Myocyte (in vitro differentiated cells): Measurements from ENCODE around the gene DNAJC6. TPM values are rescaled to one million over a fixed set of nuclear protein-coding genes. Genes with fewer than 3 reads are reported as not detected.

Source experiments
- DNase-seq: peaks from one replicate; pipeline ENCODE4 v3.0.0-alpha.2; 2012; ENCODE audit warnings: low read depth
- total RNA-seq: library from RNA; depleted of rRNA; stranded (reverse); fragments of >200 nt; gene quantifications from 2 replicates; pipeline ENCODE4 v1.2.3, GENCODE V29; 2014

DNAJC6 gene
- total RNA-seq, 1 donor from 2014 or later: 3.0 TPM

DNA sequence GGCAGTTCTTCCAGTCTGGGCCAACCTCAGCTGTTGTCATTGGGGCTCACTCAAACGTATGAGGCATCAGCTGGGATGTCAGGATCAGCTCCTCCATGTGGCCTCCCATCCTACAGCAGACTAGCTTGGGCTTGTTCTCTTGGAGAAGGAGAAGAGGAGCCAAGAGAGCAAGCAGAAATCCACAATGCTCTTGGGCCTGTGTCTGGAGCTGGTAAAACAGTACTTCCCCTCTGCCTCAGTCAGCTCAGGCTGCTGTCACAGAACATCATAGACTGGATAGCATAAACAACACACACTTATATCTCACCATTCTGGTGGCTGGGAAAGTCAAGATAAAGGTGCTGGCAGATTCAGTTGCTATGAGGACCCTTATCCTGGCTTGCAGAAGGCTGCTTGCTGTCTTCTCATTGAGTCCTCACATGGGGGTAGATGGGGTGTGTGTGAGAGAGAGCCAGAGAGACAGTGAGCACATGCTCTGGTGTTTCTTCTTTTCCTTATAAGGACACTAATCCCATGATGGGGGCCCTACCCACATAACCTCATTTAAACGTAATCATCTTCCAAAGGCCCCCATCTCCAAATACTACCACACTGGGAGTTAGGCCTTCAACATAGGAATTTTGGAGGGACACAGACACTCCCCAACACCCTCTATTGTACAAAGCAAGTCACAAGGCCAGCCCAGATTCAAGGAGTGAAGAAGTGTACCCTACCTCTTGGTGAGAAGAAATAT lies 16.3 kb upstream of the DNAJC6 start:
- DNase-seq: no peak

- DNase-seq: no peak
These were observed 11.6 kb upstream of the DNAJC6 start for GRCh38 chr1:65297706-65298105.

GRCh38 chr1:65299328-65299727 lies 10.0 kb upstream of the DNAJC6 start:
- DNase-seq: no peak

DNA sequence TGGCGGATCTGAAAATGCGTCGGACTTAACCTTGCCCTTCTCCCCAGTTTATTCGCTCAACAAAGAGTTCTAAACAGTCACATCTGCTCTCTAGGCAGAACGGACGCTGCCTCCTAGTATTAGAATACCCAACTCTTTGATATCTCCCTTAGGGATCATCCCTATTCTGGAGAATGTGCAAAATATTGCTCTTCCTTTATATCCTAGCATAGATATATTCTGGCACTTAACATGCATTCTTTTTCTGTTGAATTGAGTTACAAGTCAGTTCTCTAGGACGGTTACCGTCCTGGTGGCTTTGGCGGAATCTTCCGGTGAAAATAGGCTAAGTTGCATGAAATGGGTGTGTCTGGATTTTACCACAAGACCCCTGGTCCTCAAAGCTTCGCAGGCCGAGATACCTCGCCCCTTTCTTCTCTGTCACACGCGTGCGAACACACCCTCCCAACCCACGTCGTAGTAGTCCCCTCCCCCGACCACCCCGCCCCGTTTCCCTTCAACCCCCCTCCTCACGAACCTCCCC lies 501 bp upstream of the DNAJC6 start:
- DNase-seq: no peak

DNA sequence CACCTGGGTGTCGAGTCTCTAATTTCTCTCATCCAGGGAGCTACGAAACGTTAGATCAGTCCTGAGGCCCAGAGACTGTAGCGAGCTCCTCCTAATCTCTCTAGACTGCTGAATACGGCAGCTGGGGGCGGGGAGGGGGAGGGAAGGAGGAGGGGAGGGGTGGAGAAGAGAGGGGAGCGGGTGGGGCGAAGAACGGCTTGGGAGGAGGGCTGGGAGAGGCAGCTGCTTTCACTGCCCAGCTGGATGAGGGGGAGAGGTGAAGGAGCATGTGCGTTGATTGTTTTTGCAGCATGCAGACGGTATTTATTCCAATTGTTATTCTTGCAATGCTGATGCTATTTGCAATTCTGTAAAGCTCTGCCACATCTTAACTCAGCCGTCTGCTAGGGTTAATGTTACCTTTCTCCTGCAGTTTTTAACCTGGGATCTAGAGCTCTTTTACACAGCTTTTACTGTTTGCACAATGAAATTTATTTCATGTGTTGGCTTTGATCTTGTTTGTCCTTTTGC lies 790 bp downstream of the DNAJC6 start:
- DNase-seq: peak; percentile 72

DNA sequence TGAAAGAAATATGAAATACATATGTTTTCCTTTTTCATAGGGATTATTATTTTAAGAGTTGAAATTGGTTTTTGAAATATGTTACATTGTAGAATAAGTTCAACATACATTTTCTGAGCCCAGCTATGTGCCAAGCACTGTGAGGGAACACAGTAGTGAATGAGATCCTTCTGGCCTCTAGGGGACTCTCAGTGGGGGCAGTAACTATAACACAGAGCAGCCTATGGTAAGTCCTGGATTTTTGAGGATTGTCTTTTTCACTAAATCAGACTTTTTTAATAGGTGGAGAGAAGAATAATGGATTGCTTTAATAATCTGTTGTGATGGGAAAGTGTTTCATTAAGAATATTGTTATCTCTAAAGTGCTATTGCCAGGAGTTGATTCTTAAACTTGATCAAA lies 2.4 kb downstream of the DNAJC6 start:
- DNase-seq: no peak

- no peak for DNase-seq
These were observed 6.9 kb downstream of the DNAJC6 start for GRCh38 chr1:65316233-65316632.

DNA sequence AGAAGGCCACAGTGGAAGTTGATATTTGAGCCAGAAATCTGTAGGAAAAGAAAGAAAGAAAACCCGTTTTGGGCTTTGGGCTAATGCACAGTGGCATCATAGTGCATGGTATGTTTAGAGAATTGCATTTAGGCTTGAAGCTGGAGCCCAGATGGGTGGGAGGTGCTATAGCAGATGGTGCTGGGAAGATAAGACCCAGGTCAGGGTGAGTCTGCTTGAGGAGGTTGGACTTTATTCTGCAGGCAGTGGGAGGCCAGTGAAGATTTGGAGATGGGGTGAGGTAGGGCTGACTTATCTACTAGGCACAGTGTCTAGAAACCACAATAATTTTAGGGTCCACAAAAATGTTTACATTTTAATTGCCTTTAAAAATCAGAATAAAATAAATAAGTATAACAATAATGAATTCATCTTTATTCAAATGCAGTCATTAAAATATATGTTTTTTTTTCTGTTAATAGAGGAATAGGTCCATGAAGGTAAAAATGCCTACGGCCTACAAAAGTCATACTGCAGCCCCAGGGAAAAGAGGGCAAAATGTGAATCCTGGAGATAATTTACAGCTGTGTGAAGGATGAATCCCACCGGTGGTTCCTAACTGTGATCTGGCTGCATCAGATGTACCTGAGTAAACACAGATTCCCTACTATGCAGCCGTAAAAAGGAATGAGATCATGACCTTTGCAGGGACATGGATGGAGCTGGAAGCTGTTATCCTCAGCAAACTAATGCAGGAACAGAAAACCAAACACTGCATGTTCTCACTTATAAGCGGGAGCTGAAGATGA lies 8.7 kb downstream of the DNAJC6 start:
- DNase-seq: no peak

GRCh38 chr1:65319141-65319540 lies 9.8 kb downstream of the DNAJC6 start:
- DNase-seq: no peak

DNA sequence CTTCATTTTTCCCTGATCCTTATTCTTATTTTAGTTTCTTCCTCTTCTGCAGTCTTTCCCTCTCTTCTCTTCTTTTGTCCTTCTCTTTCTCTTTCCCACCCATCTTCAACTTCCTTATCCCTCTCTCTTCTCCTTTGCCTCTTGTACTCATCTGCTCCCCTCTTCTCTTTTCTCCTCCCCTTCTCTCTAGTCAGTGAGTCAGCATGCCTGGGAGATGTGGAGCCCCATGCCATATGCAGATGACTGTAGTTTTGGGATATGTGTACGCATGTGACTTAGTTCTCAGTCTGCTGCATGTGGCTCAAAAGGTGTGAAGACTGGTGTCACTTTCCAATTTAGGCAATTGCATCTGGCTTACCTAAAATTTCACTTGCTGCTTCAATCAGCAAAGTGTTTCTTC lies 10.4 kb downstream of the DNAJC6 start:
- no peak for DNase-seq

DNA sequence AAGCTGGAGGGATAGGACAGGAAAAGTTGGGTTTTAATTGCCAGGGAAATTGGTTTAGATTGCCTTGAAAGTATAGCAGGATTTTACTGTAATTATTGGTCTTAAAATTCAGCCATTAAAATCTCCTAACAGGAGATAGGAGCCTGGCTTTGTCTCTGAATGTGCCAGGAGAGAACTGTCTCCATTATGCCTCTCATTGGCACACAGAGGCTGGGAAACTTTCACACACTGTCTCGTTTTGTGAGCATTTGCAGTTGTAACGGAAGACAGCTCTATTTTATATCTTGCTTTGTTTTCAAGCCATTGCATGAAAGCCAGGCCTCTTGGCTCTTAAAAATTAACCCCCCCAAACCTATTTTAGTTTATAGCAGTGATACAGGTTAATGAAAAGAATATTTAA lies 12.5 kb downstream of the DNAJC6 start:
- DNase-seq: no peak

GRCh38 chr1:65323246-65323645 lies 13.9 kb downstream of the DNAJC6 start:
- no peak for DNase-seq

DNA sequence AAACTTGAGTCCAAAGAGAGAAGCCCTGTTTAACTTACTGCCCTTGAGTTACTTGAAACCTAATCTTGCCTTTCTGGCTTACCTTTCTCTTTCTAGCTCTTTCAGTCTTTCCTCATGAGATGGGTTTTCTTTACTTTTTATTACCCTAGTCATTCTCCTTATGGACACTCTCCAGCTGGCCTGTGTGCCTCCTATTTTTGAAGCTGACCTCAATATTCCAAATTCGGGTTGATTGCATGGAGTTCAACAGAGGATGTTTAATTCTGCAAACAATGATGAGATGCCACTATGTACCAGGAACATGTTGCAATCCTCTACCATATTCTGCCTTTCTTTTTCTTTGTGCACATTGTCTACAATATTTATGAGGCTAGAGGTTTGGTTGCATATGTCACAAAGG lies 20.7 kb downstream of the DNAJC6 start:
- no peak for DNase-seq

DNA sequence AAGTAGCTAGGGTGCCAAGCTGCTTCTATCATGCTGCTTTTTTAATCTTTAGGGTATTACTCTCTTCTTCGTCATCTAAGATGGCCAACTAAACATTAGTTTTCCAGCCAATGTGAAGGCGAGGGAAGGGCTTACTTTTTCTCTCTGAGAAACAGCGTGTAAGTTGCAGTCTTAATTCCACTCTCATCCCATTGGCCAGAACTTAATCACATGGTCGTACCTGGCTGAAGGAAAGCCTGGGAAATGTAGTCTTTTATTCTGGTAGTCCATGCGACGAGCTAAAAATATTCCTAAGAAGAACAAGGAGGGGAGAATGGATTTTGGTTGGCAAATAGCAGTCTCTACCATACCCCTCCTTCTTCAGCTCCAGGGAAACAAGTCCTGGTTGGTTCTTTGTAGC lies 21.5 kb downstream of the DNAJC6 start:
- no peak for DNase-seq

- DNase-seq: no peak
These were observed 23.5 kb downstream of the DNAJC6 start for GRCh38 chr1:65332821-65333220.

GRCh38 chr1:65334081-65334480 lies 24.7 kb downstream of the DNAJC6 start:
- no peak for DNase-seq

- DNase-seq: no peak
These were observed 30.6 kb downstream of the DNAJC6 start for GRCh38 chr1:65339866-65340468.

DNA sequence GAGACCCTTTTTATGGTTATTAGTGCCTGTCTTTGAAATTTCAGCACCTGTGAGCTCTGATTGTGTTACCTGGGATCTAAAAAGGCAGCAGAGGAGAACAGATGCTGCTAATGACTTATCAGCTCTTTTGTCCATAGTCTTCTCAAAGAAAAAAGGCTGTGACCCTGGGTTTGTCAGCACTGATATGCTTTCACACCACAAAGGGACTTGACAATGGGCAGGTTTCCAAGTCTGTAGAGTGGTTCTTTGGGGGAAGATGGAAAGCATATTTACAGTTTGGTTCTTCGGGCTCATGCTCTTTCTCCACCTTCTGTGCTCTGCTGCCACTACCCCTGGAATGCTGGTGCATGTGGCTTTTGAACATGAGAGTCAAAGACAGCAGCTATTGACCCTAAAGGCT lies 32.0 kb downstream of the DNAJC6 start:
- DNase-seq: no peak

- DNase-seq: no peak
These were observed 33.9 kb downstream of the DNAJC6 start for GRCh38 chr1:65343286-65343685.

GRCh38 chr1:65344171-65344814 lies 35.0 kb downstream of the DNAJC6 start:
- no peak for DNase-seq

DNA sequence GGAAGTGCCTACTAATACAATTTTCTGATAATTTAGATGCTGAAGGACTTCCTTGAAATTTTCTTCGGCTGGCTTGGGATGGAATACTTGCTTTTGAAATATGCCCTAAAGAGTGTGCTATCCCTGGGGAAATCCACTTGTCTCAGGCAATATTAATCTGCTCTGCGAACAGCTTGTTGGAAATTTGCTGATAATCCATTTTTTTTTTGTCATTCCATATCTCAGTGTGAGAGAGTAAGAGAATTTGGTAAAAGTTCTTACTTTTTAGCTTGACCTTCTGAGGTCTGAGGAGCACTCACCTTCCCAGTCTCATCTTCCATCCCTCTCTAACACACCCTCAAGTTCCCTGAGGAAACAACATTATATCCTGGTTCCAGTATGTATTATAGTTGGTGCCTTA lies 36.8 kb downstream of the DNAJC6 start:
- no peak for DNase-seq
